Smooth muscle cell (in vitro differentiated cells): ENCODE measurements around the gene LTBR. TPM values are rescaled to one million over a fixed set of nuclear protein-coding genes. Genes with fewer than 3 reads are reported as not detected.

Experiments
- DNase-seq: peaks from one replicate; lab custom pipeline; 2025; ENCODE audit not compliant: unreplicated experiment; lab: John Stamatoyannopoulos, UW
- H2AFZ ChIP-seq: fragments of 200-600 bp; sonication (generic); 2 replicates; pipeline ENCODE4 v1.6.0; 2016; ENCODE audit warnings: antibody characterized with exemption, low read depth, mild to moderate bottlenecking
- H3F3A ChIP-seq: fragments of 200-600 bp; sonication (generic); 2 replicates; pipeline ENCODE4 v1.6.0; 2017; ENCODE audit warnings: antibody characterized with exemption, low read depth
- H3K27ac ChIP-seq: fragments of 200-600 bp; sonication (generic); 2 replicates; pipeline ENCODE4 v1.5.1; 2016; ENCODE audit warnings: low read depth, mild to moderate bottlenecking
- H3K27me3 ChIP-seq: fragments of 200-600 bp; sonication (generic); 2 replicates; pipeline ENCODE4 v1.6.1; 2016; ENCODE audit warnings: low read depth, mild to moderate bottlenecking
- H3K36me3 ChIP-seq: fragments of 200-600 bp; sonication (generic); 2 replicates; pipeline ENCODE4 v1.5.1; 2016; ENCODE audit warnings: low read depth
- H3K4me1 ChIP-seq: fragments of 200-600 bp; sonication (generic); 2 replicates; pipeline ENCODE4 v1.5.1; 2016; ENCODE audit warnings: low read depth
- H3K4me2 ChIP-seq: fragments of 200-600 bp; sonication (generic); 2 replicates; pipeline ENCODE4 v1.6.0; 2016; ENCODE audit warnings: mild to moderate bottlenecking
- H3K4me3 ChIP-seq: fragments of 200-600 bp; sonication (generic); 2 replicates; pipeline ENCODE4 v1.5.1; 2016; ENCODE audit warnings: mild to moderate bottlenecking
- H3K79me2 ChIP-seq: fragments of 200-600 bp; sonication (generic); 2 replicates; pipeline ENCODE4 v1.6.0; 2016; ENCODE audit warnings: low read depth, mild to moderate bottlenecking
- H3K9ac ChIP-seq: fragments of 200-600 bp; sonication (generic); 2 replicates; pipeline ENCODE4 v1.6.0; 2016; ENCODE audit warnings: low read depth
- H3K9me3 ChIP-seq: fragments of 200-600 bp; sonication (generic); replicated peaks from 2 replicates; pipeline ENCODE4 v1.5.1; 2016; ENCODE audit warnings: low read depth
- H4K20me1 ChIP-seq: fragments of 200-600 bp; sonication (generic); 2 replicates; pipeline ENCODE4 v1.6.0; 2016; ENCODE audit warnings: low read depth
- WGBS: methylation state at CpG from one replicate; pipeline ENCODE4 v1.1.7; 2016; ENCODE audit warnings: low lambda C conversion rate; 5-methylcytosine and 5-hydroxymethylcytosine counted together
- polyA plus RNA-seq: library from polyadenylated mRNA; unstranded; fragments of >200 nt; fragmentation: Nextera tagmentation; extraction: Ambion mirVana; gene quantifications from 2 replicates; pipeline ENCODE4 v1.2.1, GENCODE V29; 2016
- total RNA-seq: library from RNA; depleted of rRNA; stranded (reverse); fragments of >200 nt; gene quantifications from 2 replicates; pipeline ENCODE4 v1.2.3, GENCODE V29; 2014
- TF ChIP-seq, protein P1 (sequence below): fragments of 200-600 bp; sonication (generic); IDR thresholded peaks from 2 replicates; pipeline ENCODE4 v1.5.1; 2017; ENCODE audit warnings: borderline replicate concordance, mild to moderate bottlenecking, antibody characterized with exemption; ENCODE audit not compliant: insufficient read depth, poor library complexity, severe bottlenecking

Gene LTBR
- total and polyA plus RNA-seq, 2 experiments from 2014 or later, result 35.1 to 72.9 TPM

DNA sequence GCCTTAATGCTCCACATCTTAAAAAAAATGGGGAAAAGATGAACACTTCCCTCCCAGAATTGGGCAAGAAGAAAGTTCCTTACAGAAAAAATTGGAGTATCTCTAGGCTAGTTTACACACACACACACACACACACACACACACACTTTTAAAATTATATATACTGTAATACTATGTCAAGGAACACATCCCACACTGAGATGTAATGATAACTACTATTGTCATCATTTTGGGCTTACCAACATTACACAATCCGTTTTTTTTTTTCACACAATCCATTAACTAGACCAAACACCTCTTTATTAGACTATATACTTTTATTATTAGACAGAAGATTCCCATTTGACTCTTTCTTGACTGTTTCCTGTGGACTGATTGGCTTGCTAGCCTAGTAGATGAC lies 2.5 kb downstream of the LTBR start:
- no peak overlapping the region for H2AFZ ChIP-seq
- H3K27me3 ChIP-seq, result no peaks in the 10 kb centered on the region
- H3K27ac ChIP-seq, result no peak overlapping the region
- H3K36me3 ChIP-seq, result no peaks in the 10 kb centered on the region
- H3F3A ChIP-seq, result peaks cover 3% of the 10 kb centered on the region
- no peaks in the 10 kb centered on the region for H4K20me1 ChIP-seq
- TF ChIP-seq, protein P1, sequence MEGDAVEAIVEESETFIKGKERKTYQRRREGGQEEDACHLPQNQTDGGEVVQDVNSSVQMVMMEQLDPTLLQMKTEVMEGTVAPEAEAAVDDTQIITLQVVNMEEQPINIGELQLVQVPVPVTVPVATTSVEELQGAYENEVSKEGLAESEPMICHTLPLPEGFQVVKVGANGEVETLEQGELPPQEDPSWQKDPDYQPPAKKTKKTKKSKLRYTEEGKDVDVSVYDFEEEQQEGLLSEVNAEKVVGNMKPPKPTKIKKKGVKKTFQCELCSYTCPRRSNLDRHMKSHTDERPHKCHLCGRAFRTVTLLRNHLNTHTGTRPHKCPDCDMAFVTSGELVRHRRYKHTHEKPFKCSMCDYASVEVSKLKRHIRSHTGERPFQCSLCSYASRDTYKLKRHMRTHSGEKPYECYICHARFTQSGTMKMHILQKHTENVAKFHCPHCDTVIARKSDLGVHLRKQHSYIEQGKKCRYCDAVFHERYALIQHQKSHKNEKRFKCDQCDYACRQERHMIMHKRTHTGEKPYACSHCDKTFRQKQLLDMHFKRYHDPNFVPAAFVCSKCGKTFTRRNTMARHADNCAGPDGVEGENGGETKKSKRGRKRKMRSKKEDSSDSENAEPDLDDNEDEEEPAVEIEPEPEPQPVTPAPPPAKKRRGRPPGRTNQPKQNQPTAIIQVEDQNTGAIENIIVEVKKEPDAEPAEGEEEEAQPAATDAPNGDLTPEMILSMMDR, result no peak
- no peak overlapping the region for H3K4me2 ChIP-seq
- no peak overlapping the region for H3K9ac ChIP-seq
- peaks cover 19% of the 10 kb centered on the region for H3K79me2 ChIP-seq
- 84% methylated on average over 1 of the region's 1 CpG for WGBS
- DNase-seq, result no peak
- H3K9me3 ChIP-seq, result no peaks in the 10 kb centered on the region
- peaks cover 13% of the 10 kb centered on the region for H3K4me1 ChIP-seq
- no peak overlapping the region for H3K4me3 ChIP-seq

DNA sequence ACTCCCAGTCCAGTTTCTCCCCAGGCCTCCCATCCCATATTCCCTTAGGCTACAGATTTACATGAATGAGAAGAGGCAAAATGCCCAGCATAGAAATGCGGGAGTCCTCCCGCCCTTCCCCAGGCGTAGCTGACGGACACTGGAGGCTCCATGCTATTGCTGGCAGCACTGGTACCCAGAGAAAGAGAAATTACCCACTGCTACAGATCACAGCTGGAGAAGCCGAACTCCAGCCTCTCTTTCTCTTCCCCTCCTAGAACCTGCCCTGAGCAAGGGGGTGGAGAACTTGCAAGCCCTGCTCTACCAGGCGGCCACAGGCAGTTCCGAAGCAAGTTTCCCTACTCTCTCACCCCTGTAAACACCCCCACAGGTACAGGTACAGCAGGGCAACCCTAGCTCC lies 3.6 kb downstream of the LTBR start:
- DNase-seq, result no peak
- no peaks in the 10 kb centered on the region for H3K27me3 ChIP-seq
- no peak overlapping the region for H3K4me2 ChIP-seq
- no peaks in the 10 kb centered on the region for H3K36me3 ChIP-seq
- H3K4me1 ChIP-seq, result peaks cover 13% of the 10 kb centered on the region
- H3K4me3 ChIP-seq, result no peak overlapping the region
- H3F3A ChIP-seq, result peaks cover 3% of the 10 kb centered on the region
- TF ChIP-seq, protein P1, result no peak
- WGBS, result 86% methylated on average over 7 of the region's 7 CpGs
- H3K9ac ChIP-seq, result no peak overlapping the region
- peaks cover 19% of the 10 kb centered on the region for H3K79me2 ChIP-seq
- H4K20me1 ChIP-seq, result no peaks in the 10 kb centered on the region
- no peak overlapping the region for H2AFZ ChIP-seq
- H3K27ac ChIP-seq, result no peak overlapping the region
- no peaks in the 10 kb centered on the region for H3K9me3 ChIP-seq

DNA sequence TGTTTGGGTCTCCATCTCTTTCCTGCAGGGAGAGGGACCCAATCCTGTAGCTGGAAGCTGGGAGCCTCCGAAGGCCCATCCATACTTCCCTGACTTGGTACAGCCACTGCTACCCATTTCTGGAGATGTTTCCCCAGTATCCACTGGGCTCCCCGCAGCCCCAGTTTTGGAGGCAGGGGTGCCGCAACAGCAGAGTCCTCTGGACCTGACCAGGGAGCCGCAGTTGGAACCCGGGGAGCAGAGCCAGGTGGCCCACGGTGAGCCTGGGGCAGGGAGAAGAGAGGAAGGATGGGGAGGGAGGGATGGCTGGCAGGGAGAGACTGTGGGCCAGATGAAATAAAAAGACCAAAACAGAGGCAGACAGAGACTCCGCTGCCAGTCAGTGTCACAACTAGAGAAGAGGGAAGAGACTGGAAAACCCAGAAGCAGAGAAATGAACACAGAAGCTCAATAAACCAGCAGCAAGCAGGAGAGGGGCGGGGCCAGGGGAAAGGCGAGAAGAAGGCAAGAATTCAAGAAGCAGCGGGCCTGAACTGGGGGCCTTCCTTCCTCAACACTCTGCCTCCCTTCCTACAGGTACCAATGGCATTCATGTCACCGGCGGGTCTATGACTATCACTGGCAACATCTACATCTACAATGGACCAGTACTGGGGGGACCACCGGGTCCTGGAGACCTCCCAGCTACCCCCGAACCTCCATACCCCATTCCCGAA lies 6.3 kb downstream of the LTBR start:
- Histone ChIP-seq H3K27ac (no peak overlapping the region), H3F3A (peaks cover 3% of the 10 kb centered on the region), H3K9ac (no peak overlapping the region), H3K4me1 (no peaks in the 10 kb centered on the region), H2AFZ (no peak overlapping the region), H3K79me2 (peaks cover 5% of the 10 kb centered on the region), H3K4me2 (no peak overlapping the region), H3K9me3 (no peaks in the 10 kb centered on the region), H3K4me3 (no peak overlapping the region), H3K27me3 (no peaks in the 10 kb centered on the region), H3K36me3 (no peaks in the 10 kb centered on the region), H4K20me1 (no peaks in the 10 kb centered on the region)
- 93% methylated on average over 15 of the region's 15 CpGs for WGBS
- no peak for DNase-seq
- TF ChIP-seq, protein P1, result no peak

DNA sequence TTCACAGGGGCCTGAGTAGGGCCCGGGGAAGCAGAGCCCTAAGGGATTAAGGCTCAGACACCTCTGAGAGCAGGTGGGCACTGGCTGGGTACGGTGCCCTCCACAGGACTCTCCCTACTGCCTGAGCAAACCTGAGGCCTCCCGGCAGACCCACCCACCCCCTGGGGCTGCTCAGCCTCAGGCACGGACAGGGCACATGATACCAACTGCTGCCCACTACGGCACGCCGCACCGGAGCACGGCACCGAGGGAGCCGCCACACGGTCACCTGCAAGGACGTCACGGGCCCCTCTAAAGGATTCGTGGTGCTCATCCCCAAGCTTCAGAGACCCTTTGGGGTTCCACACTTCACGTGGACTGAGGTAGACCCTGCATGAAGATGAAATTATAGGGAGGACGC lies 7.1 kb downstream of the LTBR start:
- H3K36me3 ChIP-seq, result no peaks in the 10 kb centered on the region
- WGBS, result 95% methylated on average over 15 of the region's 17 CpGs
- no peaks in the 10 kb centered on the region for H3K9me3 ChIP-seq
- peaks cover 3% of the 10 kb centered on the region for H3F3A ChIP-seq
- no peak overlapping the region for H3K4me3 ChIP-seq
- H3K4me1 ChIP-seq, result no peaks in the 10 kb centered on the region
- TF ChIP-seq, protein P1, result no peak
- H3K27me3 ChIP-seq, result no peaks in the 10 kb centered on the region
- H3K4me2 ChIP-seq, result no peak overlapping the region
- H4K20me1 ChIP-seq, result no peaks in the 10 kb centered on the region
- H3K79me2 ChIP-seq, result peaks cover 5% of the 10 kb centered on the region
- no peak overlapping the region for H3K9ac ChIP-seq
- H3K27ac ChIP-seq, result no peak overlapping the region
- DNase-seq, result no peak
- no peak overlapping the region for H2AFZ ChIP-seq
